GM18873 (cell line): ENCODE results near the gene RIF1.
A peak's percentile ranks its signal among the peaks of the same experiment; 100 is the strongest.
"Not testable (repeated sequence)": the region's sequence is repeated elsewhere in the genome, so short reads cannot be mapped to it uniquely, and the experiment has no call there.

Experiments
- ATAC-seq: cut with Tn5 transposase; IDR thresholded peaks from one replicate; pipeline ENCODE4 v1.9.1; 2021; ENCODE audit warnings: mild to moderate bottlenecking, moderate library complexity, moderate number of reproducible peaks; ENCODE audit not compliant: unreplicated experiment, low FRiP score

The RIF1 gene

GRCh38 chr2:151421681-151422080 is 12.0 kb downstream of the RIF1 start:
- not testable (repeated sequence) for ATAC-seq

DNA sequence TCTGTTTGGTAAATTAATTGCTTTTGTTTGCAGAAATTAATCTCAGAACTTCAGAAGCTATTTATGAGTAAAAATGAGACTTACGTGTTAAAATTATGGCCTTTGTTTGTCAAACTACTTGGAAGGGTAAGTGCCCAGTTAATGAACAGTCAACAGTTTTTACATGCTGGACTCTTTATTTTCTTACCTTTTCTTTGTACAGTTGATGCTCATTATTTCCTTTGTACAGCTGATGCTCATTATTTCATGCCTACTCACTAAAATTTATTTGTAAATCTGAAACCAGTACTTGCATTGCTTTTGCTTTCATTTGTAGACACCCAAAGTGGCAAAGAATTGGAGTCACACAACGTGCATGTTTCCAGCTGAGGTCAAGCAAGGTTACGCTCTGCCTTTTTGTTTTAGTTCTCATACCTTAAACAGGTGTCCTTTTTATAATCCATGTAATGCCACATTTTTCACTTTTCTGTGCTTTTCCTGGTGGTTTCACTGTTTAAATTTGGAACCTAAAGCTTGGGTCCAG is 13.3 kb downstream of the RIF1 start:
- ATAC-seq = peak; percentile 46

- no peak for ATAC-seq
Measured at GRCh38 chr2:151423760-151424159, 14.1 kb downstream of the RIF1 start.

GRCh38 chr2:151437630-151438029 is 27.9 kb downstream of the RIF1 start:
- no peak for ATAC-seq

GRCh38 chr2:151438506-151438905 is 28.8 kb downstream of the RIF1 start:
- no peak for ATAC-seq

- no peak for ATAC-seq
Measured at GRCh38 chr2:151439127-151439526, 29.4 kb downstream of the RIF1 start.

- no peak for ATAC-seq
Measured at GRCh38 chr2:151459358-151459757, 49.7 kb downstream of the RIF1 start.

GRCh38 chr2:151465771-151466170 is 56.1 kb downstream of the RIF1 start:
- ATAC-seq = no peak

DNA sequence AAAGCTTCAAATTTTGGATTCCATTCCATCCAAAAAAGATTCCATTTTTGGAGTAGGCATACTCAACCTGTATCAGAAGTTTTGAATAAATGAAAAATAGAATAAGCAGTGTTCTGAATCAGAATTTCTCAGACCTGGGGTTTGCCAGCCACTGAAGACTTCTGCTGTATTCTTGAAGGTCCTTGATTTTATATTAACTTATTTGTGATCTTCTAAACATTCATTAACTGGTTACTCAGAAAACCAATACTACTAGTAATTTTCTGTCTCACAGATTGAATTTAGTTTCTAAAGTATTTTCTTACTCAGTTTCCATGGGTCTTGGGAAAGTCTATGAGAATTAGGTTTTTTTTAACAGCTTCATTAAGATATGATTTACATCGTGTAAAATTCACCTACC is 60.9 kb downstream of the RIF1 start:
- no peak for ATAC-seq

GRCh38 chr2:151472966-151473365 is 63.3 kb downstream of the RIF1 start:
- no peak for ATAC-seq

GRCh38 chr2:151475071-151475470 is 65.4 kb downstream of the RIF1 start:
- no peak for ATAC-seq

DNA sequence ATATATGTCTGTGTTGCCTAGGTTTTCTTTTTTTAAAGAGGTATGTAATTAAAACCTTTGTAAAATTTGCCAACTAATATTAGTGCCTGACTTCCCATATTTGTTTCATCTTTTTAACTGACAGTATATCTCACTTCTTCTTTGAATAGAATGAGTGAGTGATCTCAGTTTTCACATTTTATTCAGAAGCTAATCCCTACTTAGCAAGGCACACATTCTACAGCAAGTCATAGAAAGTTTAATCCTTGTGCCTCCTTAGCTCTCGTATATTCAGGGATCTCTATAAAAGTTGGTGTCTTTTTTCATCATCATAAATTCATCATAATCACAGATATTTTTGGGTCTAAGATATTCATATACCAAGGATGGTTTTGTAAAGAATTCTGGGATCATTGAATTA is 66.6 kb downstream of the RIF1 start:
- ATAC-seq = no peak

- no peak for ATAC-seq
Measured at GRCh38 chr2:151478011-151478410, 68.3 kb downstream of the RIF1 start.

DNA sequence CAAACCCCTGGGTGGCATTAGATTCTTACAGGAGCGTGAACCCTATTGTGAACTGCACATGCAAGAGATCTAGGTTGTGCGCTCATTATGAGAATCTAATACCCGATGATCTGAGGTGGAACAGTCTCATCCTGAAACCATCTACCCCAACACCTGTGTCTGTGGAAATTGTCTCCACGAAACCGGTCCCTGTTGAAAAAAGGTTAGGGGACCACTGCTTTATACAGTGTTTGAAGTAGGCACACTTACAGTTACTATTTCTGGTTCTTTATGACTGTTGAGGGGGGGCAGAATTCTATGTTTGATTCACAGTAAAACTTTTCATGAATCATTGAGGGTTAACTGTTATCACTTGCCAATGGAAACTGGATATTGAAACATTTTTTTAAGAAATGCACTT is 72.0 kb downstream of the RIF1 start:
- ATAC-seq = no peak

GRCh38 chr2:151482171-151482725 is 72.5 kb downstream of the RIF1 start:
- ATAC-seq = no peak

DNA sequence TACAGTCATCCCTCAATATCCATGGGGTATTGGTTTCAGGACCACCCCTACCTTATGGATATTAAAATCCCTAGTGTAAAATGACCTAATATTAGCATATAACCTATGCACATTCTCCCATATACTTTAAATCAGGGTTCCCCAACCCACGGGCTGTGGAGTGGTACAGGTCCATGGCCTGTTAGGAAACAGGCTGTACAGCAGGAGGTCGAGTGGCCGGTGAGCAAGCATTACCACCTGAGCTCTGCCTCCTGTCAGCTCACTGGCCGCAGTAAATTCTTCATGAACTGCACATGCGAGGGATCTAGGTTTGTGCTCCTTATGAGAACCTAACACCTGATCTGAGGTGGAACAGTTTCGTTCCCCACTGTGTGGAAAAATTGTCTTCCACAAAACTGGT is 73.8 kb downstream of the RIF1 start:
- no peak for ATAC-seq

- no peak for ATAC-seq
Measured at GRCh38 chr2:151484100-151484499, 74.4 kb downstream of the RIF1 start.

DNA sequence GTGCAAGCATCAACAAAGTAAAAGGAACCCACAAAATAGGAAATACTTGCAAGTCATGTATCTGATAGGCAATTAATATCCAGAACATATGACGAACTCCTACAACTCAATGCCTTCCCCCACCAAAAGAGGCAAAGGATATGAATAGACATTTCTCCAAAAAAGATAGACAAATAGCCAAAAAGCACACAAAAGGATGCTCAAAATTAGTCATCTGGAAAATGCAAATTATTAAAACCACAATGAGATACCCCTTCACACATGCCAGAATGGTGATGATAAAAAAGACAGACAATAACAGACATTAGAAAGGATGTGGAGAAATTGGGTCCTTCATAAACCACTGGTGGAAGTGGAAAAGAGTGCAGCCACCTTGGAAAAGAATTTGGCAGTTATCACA is 76.4 kb downstream of the RIF1 start:
- ATAC-seq = no peak

GRCh38 chr2:151490276-151490675 is 80.6 kb downstream of the RIF1 start:
- ATAC-seq = no peak

GRCh38 chr2:151491496-151491895 is 81.8 kb downstream of the RIF1 start:
- no peak for ATAC-seq

DNA sequence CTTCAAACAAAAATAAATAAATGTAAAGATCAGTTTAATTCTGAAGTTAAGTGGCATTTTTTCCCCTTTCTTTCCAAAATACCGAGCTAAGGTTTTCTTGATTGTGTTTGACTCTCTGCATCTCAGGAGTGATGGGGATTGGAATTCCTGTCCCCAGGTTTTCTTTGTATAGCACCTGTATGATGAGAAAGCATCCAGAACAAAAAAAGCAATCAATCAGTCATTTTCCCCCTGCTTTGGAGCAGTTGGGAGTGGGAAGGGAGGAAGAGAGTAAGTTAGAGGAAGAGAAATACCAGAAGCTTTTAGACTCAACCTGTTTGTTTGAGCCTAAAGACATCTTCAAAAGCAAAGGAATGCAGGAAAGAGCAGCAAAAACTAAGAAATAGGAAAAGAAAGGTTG is 88.5 kb downstream of the RIF1 start:
- ATAC-seq = no peak

DNA sequence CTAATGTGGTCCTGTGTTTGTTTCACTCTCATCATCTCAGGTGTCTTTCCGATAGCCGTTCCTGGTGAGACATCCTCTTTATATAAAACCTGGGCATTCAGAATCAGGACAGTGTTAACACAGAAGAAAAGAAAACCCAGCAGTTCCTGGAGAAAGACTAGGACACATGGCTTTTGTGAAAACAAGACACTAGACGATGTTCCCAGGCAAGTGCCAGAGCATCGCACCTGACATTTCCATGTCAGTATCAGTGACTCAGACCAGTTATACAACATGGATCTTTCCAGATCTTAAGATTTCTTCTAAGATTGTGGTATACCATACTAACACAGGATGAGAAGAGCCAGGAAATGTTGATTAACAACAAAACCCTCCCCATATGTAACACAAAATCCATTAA is 96.5 kb downstream of the RIF1 start:
- ATAC-seq = no peak

DNA sequence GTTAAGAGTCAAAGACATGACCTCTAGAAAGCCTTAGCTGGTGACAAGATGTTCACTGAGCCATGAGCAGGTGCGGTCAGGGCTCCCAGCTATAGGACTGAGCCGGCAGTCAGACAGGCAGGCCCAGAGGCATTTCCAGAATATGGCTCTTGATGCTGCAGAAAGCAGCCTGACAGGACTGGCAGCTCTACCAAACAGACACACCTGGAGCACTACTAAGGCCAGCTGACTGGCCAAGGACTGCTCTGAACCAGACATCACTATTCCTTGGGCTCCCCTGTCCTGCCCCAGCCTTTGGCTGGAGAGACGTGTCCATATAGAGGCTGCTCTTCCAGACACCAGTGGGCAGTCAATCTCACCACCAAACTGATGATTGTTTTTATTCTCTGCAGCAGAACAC is 98.8 kb downstream of the RIF1 start:
- ATAC-seq = no peak
